GM18505 (cell line): ENCODE results near the gene ULK3.

ENCODE experiments used
- ATAC-seq: cut with Tn5 transposase; IDR thresholded peaks from one replicate; pipeline ENCODE4 v1.9.1; 2021; ENCODE audit not compliant: unreplicated experiment
- POLR2A ChIP-seq: IDR thresholded peaks from 4 replicates; pipeline ENCODE4 v1.6.1; 2011; ENCODE audit warnings: borderline replicate concordance; ENCODE audit not compliant: insufficient read depth, insufficient read length; ENCODE audit errors: extremely low read depth

ULK3 gene

DNA sequence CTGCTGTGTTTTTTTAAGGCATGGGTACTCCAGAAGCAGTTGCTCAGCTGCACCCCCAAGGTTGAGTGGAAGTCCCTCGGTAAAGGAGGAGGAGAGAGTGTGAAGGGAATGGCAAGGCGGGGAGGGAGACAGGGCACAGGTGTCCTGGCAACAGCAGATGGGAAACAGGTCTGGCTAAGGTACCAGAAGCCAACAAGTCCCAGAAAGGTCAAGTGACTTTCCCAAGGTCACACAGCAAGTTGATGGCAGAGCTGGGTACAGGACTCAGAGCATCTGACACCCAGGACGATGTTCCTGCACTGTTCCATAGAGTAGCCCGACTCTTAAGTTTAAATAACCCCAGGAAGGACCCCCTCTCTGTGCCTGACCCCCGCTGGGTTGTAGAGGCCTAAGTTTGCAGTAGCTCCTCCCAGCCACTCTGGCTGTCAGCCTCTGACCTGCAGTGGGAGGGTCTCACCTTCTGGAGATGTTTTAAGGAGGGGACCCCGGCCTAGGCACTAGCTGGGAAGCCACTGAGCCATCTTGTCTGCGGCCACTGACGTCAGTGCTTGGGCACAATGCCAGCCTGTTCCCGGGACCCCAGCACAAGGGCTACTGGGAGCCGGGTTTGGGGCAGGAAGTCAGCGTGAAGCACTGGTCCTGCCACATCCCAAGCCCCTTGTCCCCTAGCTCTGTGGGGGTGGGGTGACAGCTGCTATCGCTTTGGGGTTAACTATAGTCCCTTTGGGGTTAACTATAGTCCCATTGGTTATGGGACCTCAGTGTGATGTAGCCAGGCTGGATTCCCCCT lies 50.5 kb downstream of the ULK3 start:
- no peak for ATAC-seq
- TF ChIP-seq POLR2A = no peak

DNA sequence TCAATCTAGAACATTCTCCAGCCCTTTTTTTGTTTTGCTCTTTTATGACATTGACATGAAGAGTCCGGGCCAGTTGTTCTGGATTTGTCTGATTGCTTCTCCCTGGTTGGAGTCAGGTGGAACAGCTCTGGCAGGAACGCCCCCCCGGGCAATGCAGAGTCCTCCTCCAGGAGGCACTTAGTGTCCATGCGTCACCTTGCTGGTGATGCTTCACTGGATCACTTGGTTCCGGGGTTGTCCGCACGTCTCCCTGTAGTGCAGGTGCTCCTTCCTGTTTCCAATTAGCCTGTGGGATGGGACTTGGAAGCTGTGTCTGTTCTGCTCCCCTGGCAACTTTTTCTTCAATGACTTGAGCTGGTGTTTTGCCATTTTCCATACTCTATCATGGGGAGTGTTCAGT lies 51.3 kb downstream of the ULK3 start:
- no peak for ATAC-seq

DNA sequence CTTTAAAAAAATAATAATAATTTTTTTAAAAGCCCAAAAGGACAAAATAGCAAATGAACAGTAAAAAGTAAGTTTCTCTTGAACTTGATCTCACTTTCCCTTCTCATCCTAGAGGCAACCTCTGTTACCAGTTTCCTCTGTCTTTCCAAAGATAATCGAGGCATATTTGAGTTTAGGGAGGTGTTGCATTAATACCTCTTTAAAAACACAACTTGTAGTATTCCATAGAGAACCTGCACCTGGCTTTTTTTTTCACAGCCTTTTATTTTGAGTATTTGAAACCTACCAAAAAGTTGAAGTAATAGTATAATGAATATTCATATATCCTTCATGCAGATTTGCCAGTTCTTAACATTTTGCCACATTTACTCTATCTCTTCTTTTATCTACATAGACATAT lies 51.9 kb downstream of the ULK3 start:
- no peak for TF ChIP-seq POLR2A

More for the DNA sequence above, 51.3 kb downstream of the ULK3 start:
- no peak for TF ChIP-seq POLR2A

DNA sequence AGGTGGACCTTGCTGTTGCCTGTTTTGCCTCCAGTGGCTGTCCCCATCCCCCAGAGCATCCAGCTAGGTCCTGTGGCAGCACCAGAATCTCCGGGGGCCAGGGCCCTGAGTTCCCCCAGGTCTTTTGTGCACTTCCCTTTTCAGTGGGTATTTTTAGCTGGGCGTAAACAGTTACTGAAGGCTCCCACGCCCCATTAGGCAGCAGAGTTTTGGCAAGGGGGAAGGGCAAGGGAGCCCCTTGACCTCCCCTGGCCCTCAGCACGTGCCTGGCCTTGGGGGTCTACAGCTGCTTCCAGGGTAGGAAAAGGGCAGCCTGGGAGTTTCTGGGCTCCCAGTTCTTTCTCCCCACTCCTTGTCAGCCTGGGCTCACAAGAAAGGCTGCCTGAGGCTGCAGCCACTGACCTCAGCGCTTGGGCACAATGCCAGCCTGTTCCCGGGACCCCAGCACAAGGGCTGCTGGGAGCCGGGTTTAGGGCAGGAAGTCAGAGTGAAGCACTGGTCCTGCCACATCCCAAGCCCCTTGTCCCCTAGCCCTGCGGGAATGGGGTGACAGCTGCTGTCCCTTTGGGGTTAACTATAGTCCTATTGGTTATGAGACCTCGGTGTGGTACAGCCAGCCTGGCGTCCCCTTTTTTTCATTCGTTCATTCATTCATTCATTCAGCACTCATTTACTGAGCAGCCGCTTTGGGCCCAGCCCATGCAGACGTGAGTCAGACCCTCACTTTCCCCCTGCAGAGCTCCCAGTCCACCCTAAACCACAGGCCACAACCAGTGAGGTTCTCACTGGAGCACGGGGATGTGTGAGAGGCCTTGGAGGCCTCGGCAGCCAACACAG lies 52.7 kb downstream of the ULK3 start:
- no peak for ATAC-seq
- TF ChIP-seq POLR2A = peak; percentile 53

More for the DNA sequence above, 51.9 kb downstream of the ULK3 start:
- no peak for ATAC-seq

DNA sequence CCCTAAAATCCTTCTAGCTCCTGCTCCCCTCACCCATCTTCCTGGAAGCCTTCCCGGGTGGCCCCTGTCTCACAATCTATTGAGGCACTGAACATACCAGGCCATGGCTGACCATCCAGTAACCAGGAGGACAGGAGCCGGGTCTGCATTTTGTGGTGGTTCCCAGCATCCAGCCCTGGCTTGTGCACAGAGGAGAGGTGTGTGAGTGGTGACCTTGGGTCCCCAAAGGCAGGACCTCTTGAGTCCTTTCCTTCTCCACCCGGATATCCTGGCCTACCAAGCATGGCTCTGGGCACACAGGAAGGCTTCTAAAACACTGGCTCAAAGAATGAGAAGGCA lies 53.2 kb downstream of the ULK3 start:
- no peak for TF ChIP-seq POLR2A
- ATAC-seq = no peak

DNA sequence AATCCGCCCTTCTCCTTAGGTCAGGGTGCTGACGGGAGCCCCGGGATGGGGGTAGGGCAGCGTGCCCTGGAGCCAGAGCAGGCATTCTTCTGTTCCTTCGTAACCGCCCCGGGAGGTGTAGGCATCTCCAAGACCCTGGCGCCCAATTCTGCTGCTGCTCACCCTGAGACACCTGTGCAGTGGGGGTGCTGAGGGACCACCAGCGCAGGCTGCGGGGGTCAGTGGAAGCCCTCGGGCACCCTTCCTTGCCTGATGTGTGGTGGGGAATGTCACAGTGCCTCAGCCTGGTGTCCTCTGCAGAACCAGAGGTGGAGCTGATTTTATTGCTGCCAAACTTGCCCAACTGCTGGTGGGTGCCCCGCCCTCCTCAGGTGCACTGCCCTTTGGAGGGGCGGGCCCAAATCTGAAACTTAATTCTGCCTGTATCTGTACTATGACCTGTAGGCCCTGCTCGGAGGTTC lies 53.8 kb downstream of the ULK3 start:
- TF ChIP-seq POLR2A = peak; percentile 74
- ATAC-seq = no peak

DNA sequence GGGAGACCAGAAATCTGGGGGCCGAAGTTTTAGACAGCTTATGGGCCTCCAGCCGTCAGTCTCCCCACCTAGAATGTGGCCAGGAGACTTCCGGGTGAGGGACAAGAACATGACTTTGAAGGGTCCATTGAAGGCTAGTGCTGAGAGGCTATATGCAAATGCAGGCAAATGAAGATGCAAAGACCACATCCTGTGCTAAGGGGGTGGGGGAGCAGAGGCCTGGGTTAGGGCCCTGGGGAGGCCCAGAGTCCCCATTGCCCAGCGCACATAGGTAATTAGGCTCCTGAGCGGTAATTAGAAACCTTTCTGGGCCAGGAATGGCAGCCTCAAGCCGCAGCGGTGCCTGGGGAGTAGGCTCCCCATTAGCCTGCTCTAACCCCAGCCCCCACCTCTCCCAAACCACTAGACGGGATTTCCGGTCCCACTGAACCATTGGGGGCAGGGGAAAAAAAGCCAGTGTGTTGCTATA lies 54.2 kb downstream of the ULK3 start:
- ATAC-seq = no peak
- TF ChIP-seq POLR2A = peak; percentile 92

DNA sequence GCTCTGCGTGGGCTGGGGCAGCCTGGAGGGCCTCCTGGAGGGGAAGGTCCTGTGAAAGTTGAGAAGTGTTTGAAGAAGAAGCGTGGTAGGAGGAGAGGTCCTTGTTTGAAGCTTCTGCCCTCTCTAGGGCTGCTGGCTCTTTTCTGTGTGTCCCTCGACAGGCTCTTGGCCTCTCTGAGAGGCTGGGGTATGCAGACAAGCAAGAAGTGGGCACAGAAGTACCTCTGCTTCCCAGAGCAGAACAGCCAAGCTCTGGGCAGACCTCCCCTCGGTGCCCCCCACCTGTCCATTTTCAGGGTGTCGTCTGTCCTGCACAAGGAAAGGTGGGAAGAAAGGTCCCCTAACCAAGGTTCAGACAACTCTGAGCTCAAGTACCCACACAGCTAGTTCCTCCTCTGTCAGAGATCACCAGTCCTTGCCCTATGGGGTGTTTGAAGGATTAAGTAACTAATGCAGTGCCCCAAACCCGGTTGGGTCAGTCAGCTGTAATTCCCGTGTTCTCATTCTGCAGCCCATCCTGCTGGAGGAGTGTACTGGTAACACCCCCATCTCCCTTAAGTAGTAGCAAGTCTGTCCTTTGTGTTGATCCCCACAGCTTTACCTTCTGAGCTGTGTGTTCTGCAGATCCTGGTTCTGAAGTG lies 54.8 kb downstream of the ULK3 start:
- TF ChIP-seq POLR2A = peak; percentile 3
- no peak for ATAC-seq

DNA sequence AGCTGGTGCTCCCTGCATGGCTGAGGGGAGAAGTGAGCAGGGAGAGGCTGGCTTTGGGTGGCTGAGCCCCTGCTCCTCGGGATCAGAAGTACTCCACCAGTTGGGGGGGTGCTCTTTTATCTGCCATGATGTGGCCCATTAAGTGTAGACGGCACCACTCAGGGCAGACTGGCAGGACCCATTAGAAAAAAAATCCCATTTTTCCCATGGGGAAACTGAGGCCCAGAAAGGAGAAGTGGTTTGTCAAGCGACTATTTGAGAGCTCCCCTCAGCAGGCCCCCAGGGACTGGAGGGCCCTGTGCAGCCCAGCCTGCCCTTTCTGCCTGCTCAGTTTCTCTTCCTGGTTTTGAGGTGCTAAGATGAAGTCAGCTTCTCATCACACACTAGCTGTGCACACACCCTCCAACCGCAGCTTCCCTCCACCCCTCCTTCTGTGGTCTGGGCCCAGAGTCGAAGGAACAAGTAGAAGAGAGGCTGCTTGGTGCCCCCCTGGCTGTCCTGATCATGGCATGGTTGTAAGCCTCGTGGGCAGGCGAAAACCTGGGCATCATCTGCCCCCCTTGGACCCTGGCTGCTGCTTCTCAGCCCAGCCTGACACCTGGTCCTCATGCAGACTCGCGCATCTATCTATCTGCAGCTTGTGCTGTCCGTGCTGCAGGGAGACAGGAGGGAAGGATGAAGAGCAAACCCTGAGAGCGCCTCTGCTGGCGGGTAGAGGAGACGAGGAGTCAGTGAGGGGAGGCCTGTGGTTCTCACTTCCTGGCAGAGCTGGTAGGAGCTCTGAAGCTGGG lies 55.5 kb downstream of the ULK3 start:
- peak; percentile 67 for TF ChIP-seq POLR2A
- ATAC-seq = peak; percentile 42

DNA sequence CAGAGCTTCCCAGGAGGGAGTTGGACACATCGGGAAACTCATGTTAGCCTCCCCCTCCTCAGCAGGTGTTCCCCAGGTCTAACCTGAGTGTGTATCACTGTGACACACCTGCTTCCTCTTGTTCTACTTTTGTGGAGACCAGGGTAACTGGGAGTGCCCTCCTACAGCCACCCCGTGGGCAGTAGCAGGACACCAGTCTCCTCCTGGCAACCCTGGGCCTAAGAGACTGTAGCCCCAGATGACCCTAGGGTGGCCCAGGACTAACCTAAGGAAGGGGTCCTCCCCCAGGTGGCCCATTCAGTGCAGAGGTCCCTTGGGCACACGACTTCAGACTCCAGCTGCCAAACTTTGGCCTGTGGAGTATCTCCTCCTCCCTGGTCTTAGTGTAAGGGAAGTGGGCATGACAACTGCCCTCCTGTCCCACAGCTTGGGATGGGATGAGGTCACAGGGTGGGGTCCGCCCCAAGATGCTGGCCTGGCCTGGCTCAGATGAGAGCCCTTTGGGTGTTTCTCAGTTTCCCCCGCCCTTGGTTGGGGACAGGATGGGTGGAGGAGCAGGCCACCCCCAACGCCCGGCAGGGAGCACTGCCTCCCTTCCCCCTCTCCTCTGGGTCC lies 56.3 kb downstream of the ULK3 start:
- ATAC-seq = no peak
- TF ChIP-seq POLR2A = peak; percentile 41
